GM18499 (cell line): ENCODE data around the gene STX10.
"Not testable (repeated sequence)": the region's sequence is repeated elsewhere in the genome, so short reads cannot be mapped to it uniquely, and the experiment has no call there.

Experiments
- ATAC-seq: cut with Tn5 transposase; IDR thresholded peaks from one replicate; pipeline ENCODE4 v1.9.1; 2021; ENCODE audit warnings: moderate number of reproducible peaks; ENCODE audit not compliant: insufficient read depth, unreplicated experiment

STX10 gene

DNA sequence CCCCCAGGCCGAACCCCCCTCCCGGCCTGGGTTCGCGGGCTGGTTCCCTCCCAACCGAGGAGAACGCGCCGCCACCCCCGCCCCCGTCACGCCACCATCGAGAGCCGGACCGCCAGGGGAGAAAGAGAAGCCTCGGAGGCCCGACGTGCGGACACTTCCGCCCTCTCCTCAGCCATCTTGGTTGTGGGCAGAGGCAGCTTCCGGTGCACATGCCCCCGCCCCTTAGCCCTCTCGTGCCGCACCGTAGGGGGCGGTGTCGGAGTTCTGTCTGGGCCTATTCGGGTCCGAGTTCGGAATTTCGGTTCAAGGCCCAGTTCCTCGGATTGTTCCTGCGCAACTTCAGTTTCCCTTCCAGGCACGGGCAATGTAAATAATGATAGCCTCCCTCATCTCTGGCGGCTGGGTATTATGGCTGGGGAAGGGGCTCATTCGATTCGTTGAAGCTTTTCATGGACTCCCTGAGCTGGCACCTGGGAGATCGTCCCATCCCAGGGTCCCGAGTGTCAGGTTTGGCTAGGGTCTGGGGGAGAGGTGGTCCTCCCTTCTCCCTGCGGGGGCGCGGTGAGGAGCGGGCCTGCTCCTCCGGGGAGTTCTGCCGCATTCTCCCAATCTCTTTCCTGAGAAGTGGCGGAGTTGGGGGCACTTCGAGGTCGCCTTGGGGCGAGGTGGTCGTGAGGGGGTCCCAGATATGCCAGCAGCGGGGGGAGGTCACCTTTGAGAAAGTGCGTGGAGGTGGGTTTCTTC, at the start of gene STX10, which contains the start of gene IER2:
Gene STX10, minus strand, starts transcription at position 189 of the 744 bp plus-strand sequence. CDS start 202 bp downstream, outside the sequence.
Gene IER2, plus strand, starts transcription at position 225 of the 744 bp plus-strand sequence. CDS start 2,776 bp downstream, outside the sequence.
- ATAC-seq = no peak

GRCh38 chr19:13198634-13199033, 48.5 kb upstream of the STX10 start:
- ATAC-seq = no peak

DNA sequence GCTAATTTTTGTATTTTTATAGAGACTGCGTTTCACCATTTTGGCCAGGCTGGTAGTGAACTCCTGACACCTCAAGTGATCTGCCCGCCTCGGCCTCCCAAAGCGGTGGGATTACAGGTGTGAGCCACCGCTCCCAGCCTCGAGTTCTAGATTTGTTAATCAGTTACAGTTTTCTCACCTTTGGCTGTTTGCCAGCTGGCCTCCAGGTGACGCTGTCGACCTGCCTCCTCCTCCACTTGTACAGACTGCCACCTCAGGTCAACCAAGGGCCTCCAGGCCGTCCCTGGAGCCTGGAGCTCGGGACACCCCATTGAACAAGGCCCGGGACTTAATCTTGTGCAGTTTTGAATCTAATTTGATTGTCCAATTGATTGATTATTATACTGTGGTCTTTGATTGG, 45.5 kb upstream of the STX10 start:
- no peak for ATAC-seq

- ATAC-seq = no peak
These were observed 40.8 kb upstream of the STX10 start for GRCh38 chr19:13190781-13191540.

GRCh38 chr19:13189600-13189999, 39.4 kb upstream of the STX10 start:
- no peak for ATAC-seq

DNA sequence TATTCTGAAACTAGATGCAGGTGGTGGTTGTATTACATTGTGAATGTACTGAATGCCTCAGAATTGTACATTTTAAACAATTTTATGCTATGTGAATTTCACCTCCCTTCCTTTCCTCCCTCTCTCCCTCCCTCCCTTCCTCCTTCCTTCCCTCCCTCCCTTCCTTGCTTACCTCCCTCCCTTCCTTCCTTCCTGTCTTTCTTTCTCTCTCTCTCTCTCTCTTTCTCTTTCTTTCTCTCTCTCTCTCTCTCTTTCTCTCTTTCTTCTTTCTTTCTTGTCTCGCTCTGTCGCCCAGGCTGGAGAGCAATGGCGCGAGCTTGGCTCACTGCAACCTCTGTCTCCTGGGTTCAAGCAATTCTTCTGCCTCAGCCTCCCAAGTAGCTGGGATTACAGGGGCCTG, 37.2 kb upstream of the STX10 start:
- no peak for ATAC-seq

- not testable (repeated sequence) for ATAC-seq
These were observed 36.5 kb upstream of the STX10 start for GRCh38 chr19:13186688-13187087.

GRCh38 chr19:13185763-13186657, 35.8 kb upstream of the STX10 start:
- ATAC-seq = not testable (repeated sequence)

DNA sequence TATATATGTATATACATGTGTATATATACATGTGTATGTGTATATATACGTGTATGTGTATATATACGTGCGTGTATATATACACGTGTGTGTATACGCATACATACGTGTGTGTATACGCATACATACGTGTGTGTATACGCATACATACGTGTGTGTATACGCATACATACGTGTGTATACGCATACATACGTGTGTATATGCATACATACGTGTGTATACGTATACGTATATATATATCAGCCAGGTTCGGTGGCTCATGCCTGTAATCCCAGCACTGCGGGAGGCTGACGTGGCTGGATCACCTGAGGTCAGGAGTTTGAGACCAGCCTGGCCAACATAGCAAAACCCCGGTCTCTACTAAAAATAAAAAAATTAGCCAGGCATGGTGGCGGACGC, 34.8 kb upstream of the STX10 start:
- ATAC-seq = not testable (repeated sequence)

GRCh38 chr19:13181747-13182388, 31.7 kb upstream of the STX10 start:
- ATAC-seq = no peak

DNA sequence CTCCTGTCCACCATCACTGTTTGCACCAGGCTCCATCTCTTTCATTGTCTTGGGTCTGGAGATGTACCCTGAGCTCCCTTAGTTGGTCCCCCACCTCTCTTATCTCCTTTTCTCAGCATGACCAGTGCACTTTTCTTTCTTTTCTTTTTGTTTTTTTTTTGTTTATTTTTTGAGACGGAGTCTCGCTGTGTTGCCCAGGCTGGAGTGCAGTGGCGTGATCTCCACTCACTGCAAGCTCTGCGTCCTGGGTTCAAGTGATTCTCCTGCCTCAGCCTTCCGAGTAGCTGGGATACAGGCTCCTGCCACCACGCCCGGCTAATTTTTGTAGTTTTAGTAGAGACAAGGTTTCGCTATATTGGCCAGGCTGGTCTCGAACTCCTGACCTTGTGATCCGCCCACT, 28.1 kb upstream of the STX10 start:
- not testable (repeated sequence) for ATAC-seq

DNA sequence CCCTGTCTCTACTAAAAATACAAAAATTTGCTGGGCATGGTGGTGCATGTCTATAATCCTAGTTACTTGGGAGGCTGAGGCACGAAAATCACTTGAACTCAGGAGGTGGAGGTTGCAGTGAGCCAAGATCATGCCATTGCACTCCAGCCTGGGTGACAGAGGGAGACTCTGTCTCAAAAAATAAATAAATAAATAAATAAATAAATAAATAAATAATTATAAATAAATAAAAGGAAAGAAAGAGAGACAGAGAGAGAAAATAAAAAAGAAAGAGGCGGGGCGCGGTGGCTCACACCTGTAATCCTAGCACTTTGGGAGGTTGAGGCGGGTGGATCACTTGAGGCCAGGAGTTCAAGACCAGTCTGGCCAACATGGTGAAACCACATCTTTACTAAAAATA, 27.4 kb upstream of the STX10 start:
- ATAC-seq = not testable (repeated sequence)

- no peak for ATAC-seq
These were observed 26.2 kb upstream of the STX10 start for GRCh38 chr19:13176345-13176744.

DNA sequence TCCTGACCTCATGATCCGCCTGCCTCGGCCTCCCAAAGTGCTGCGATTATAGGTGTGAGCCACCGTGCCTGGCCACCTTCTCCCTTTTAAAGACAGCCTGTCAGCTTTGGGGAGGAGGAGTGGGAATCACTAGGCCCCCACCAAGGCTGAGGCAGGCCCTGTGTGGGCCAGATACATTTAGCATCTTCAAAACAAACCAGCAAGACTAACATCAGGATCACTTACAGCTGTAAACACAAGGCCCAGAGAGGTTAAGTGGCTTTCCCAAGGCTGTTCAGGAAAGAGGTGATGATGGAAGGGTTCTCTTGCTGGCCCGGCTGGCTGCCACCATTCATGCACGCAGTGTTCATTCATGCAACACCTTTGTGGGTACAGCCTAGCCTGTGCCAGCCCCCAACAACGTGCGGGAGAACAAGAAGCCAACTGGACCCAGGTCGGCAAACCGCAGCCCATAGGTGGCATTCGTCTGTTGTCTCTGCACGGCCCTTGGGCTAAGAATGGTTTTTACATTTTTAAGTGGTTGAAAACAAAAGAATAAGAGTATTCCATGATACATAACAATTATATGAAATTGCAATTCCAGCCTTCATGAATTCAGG, 23.1 kb upstream of the STX10 start:
- no peak for ATAC-seq

- ATAC-seq = no peak
These were observed 22.4 kb upstream of the STX10 start for GRCh38 chr19:13172346-13173138.

- no peak for ATAC-seq
These were observed 21.0 kb upstream of the STX10 start for GRCh38 chr19:13171146-13171545.

DNA sequence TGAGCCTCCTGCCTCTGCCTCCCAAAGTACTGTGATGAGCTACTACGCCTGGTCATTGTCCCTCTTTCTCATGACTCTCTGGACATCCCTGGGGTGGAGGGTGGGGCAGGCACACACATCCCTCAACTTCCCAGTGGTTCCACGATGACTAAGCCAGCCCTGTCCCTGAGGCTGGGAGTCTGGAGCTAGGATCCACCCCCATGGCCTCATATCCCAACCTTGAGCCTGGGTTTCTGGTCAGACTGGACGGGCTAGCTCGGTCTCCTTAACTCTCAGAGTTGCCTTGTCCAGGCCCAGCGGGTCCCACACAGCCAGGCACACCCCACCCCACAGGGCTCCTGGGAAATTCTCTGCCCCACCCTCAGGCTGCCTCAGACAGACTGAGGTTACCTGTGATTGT, 19.6 kb upstream of the STX10 start:
- no peak for ATAC-seq

- not testable (repeated sequence) for ATAC-seq
These were observed 16.0 kb upstream of the STX10 start for GRCh38 chr19:13166151-13166550.
